Measurements from ENCODE around the gene OR5H15.
"Not testable (repeated sequence)": the region's sequence is repeated elsewhere in the genome, so short reads cannot be mapped to it uniquely, and the experiment has no call there.

OR5H15 gene

DNA sequence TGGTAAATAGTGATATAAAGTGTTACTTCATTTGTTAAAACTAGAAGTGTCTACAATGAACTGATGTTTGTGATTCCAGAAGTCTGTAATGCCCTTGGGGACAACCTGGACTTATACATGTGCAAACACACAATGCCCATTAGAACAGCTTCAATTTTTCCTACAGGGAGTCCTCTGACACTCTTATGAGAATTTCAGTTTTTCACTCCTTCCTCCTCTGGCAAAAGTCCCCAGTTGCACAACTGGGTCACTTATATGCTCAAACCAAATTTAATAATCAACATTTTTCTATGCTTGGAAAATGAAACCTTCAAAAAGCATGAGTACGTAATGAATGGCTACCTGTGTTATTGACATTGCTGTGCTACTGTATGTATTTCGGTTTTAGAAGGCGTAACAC lies at the start of gene OR5H15:
Gene OR5H15, plus strand, starts transcription at position 301 of the 400 bp plus-strand sequence. CDS start 2,004 bp downstream, outside the sequence.
- no peak for DNase-seq

GRCh38 chr3:98130421-98130820 lies 36.1 kb upstream of the OR5H15 start, which contains the start of gene OR5H1:
Gene OR5H1, plus strand, starts transcription at chr3:98130721. Its CDS starts 1,977 bp downstream, at chr3:98132698.
- no peak for DNase-seq

DNA sequence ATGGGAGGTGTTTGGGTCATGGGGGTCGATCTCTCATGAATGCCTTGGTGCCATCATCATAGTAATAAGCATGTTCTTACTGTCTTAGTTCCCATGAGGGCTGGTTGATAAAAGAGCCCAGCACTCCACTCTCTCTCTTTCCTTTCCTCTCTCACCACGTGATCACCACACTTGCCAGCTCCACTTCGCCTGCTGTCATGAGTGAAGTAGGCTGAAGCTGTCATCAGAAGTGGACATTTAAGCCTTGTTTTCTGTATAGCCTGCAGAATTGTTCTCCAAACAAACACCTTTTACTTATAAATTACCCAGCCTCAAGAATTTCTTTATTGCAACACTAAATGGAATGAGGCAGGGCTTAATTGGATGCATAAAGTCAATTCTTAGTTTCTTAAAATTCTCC lies 29.9 kb upstream of the OR5H15 start:
- no peak for DNase-seq

DNA sequence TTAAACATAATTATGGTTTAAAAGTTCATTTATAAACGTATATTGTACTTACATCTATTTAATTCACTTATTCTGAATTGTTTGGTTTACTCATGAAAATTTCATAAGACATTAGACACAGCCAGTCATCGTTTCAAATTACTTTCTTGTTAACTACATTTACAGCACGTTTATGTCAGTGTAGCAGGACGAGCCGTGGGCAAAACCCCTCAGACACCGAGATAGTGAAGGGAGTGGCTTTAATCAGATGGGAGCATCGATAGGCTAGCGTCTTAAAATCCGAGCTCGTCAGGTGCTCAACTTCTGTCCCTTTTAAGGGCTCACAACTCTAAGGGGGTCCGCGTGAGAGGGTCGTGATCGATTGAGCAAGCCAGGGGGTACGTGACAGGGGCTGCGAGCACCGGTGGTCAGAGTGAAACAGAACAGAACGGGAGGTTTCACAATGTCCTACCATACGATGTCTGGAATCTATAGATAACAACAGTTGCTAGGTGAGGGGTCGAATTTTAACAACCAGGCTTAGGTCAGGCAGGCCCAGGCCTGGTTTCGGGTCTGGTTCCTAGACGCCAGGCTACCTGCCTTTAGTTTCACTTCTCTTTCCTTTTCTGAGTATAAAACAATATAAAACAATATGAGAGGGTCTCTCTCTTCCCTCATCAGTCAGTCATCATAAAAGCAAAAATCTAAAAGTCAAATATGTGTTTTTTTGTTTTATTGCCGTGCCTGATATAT lies 28.5 kb upstream of the OR5H15 start:
- not testable (repeated sequence) for DNase-seq

DNA sequence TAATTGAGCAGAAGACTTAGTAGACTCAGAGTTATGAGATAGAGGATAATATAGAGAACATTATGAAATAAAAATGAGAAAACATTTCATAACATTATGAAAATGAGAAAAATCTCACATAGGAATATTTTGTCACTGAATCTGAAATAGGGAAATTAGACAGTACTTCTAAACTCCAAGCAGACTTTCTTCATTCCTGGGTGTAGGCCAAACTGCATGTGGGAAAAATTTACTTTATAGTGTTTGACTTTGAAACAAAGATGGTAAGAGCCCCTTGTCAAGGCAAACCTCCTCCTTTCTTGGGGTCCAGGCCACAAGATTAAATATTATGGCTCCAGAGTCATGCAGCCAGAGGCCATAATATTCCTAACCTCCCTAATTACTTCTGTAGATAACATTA lies 26.0 kb upstream of the OR5H15 start:
- no peak for DNase-seq

GRCh38 chr3:98147179-98147578 lies 19.3 kb upstream of the OR5H15 start, which contains the start of gene OR5H14:
Gene OR5H14, plus strand, starts transcription at chr3:98147479. Its CDS starts 1,907 bp downstream, at chr3:98149386.
- no peak for DNase-seq

DNA sequence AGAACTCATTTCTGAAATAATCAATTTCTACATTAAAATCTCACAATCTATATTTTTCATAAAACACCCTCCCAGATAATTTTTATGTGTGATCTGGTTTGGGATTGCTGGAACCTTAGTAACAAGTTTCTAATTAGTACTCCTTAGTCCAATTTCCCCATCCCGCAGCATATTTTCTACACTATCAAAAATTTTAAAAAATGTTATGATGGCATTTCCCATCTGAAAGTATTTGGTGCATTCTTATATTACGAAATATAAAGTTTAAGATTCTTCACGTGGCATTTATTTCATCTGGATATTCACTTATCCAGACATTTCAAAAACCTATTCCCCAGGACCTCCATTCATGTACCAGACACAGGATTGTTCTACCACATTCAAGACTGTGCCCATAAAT lies 17.7 kb upstream of the OR5H15 start:
- DNase-seq = no peak

DNA sequence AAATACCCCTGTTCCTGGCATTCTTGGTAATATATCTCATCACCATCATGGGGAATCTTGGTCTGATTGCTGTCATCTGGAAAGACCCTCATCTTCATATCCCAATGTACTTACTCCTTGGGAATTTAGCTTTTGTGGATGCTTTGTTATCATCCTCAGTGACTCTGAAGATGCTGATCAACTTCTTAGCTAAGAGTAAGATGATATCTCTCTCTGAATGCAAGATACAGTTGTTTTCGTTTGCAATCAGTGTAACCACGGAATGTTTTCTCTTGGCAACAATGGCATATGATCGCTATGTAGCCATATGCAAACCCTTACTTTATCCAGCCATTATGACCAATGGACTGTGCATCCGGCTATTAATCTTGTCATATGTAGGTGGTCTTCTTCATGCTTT lies 17.0 kb upstream of the OR5H15 start:
- DNase-seq = not testable (repeated sequence)

DNA sequence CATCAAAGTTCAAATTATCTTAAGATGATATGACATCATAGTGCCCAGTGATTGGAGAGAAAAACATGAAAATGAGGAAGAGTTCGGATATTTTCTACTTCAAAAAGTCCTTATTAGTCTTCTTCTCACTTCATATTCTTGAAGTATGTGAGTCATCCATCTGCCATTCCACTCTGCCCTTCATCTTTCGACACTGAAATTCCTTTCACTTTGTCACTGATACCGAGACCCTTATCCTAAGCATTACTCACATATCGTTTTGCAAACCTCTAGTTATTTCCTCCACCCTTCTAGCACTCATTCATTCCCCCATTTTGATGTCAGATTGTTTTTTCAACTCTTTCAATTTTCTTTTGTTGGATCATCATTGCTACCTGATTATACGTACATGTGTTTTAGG lies 15.3 kb upstream of the OR5H15 start:
- DNase-seq = no peak

DNA sequence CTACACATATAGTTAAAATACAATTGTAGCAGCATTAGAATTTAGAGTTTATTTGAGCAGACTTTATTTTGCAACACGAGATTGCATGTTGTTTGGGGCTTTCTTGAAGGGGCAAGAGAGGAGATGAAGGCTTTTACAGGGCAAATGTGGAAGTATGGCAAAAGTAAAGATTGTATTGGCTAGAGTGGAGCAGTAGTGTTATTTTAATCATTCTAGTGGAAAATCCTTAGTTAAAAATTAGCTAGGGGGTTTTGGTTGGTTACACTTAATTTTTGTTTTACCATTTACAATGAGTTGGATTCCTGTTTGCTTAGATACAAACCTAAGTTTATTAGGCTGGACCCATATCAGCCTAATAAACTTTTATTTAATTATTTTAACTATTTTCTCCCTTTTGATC lies 4.6 kb downstream of the OR5H15 start:
- no peak for DNase-seq

DNA sequence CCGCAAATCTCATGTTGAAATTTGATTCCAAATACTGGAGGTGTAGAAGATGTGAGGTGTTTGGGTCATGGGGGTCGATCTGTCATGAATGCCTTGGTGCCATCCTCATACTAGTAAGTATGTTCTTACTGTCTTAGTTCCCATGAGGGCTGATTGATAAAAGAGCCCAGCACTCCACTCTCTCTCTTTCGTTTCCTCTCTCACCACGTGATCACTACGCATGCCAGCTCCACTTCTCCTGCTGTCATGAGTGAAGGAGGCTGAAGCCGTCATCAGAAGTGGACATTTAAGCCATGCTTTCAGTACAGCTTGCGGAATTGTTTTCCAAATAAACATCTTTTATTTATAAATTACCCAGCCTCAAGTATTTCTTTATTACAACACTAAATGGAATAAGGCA lies 6.1 kb downstream of the OR5H15 start:
- no peak for DNase-seq

DNA sequence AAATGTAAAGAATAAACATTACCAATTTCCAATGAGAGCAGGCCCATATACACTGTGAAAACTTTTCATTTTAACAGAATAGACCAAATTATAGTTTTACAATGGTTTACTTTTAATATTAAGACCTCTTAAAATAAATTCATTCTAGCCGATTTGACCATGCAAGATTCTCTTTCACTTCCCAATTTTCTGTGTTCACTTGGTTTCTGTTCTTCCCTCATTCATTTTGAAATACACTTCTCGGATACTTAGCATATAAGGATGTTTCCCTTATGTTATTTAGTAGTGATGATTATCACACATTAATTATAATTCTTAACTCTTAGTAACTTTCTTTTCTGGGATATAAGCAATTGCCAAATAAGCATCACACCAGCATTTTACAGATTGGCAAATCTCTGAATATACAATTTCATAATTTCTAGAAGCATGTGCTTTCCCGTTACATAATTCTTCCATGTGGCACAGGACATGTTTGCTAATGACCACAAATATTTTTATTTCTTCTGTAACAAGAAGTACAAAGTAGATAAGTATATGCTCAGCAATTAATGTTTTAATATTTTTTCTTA lies 13.9 kb downstream of the OR5H15 start:
- no peak for DNase-seq

DNA sequence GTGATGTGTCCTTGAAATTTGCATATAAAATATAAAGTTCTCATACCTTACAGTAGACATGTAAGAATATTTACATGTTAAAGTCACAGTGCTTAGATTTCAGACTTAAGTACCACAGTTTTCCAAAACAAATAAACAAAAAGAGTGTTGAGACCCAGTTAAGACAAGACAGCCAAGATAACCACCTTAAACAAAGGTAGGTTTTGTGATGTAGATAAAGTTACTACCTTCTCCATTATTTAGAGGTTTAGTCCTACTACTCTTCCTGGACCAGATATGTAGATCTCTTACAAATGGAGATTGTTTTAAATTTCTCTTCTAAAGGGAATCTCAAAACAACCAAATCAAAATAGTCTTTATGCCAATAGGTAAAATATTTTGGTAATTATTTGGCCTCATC lies 15.7 kb downstream of the OR5H15 start:
- no peak for DNase-seq

- DNase-seq = no peak
These were observed 18.7 kb downstream of the OR5H15 start for GRCh38 chr3:98185180-98185579.

GRCh38 chr3:98188545-98188944 lies 22.0 kb downstream of the OR5H15 start:
- no peak for DNase-seq

DNA sequence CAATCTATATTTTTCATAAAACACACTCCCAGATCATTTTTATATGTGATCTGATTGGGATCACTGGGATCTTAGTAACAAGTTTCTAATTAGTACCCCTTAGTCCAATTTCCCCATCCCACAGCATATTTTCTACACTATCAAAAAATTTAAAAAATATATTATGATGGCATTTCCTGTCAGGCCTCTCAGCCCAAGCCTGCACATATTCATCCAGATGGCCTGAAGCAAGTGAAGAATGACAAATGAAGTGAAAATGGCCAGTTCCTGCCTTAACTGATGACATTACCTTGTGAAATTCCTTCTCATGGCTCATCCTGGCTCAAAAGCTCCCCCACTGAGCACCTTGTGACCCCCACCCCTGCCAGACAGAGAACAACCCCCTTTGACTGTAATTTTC lies 24.4 kb downstream of the OR5H15 start:
- DNase-seq = not testable (repeated sequence)

- DNase-seq = not testable (repeated sequence)
These were observed 29.8 kb downstream of the OR5H15 start for GRCh38 chr3:98196293-98196692.

- no peak for DNase-seq
These were observed 32.5 kb downstream of the OR5H15 start for GRCh38 chr3:98199020-98199419.

- DNase-seq = no peak
These were observed 42.7 kb downstream of the OR5H15 start for GRCh38 chr3:98209244-98209643.

DNA sequence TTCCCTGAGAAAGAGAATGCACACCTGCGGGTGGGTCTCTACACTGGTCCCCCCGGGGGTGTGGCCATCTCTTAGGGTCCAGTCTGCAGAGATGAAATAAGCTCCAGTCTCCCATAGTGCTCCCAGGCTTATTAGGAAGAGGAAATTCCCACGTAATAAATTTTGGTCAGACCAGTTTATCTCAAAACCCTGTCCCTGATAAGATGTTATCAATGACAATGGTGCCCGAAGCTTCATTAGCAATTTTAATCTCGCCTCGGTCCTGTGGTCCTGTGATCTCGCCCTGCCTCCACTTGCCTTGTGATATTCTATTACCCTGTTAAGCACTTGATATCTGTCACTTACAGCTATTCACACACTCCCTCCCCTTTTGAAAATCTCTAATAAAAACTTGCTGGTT lies 46.8 kb downstream of the OR5H15 start:
- no peak for DNase-seq

GRCh38 chr3:98215051-98215450 lies 48.6 kb downstream of the OR5H15 start:
- no peak for DNase-seq
